SKM-1 treated with dmso at 0.1 percent for 144 hours (cell line): Measurements from ENCODE around the gene DNAH9.

Source experiments
- DNase-seq: peaks from one replicate; lab custom pipeline; 2025; ENCODE audit not compliant: unreplicated experiment; lab: John Stamatoyannopoulos, UW

The DNAH9 gene

DNA sequence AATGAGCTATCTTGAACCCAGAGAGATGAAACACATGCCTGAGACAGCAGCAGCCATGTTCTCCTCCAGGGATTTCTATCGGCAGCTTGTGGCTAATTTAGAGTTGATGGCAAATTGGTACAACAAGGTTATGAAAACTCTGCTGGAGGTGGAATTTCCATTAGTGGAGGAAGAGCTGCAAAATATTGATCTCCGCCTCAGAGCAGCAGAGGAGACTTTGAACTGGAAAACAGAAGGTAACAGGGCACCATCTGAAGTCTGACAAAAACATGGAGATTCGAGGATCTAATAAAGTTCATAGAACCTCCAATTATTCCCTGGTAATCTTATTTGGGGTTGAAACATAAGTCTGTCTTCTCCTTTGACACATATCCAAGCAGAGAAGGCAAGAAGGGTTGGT is 52.8 kb downstream of the DNAH9 start:
- DNase-seq, result no peak

GRCh38 chr17:11668618-11669017 is 70.3 kb downstream of the DNAH9 start:
- DNase-seq, result no peak

- DNase-seq, result no peak
Measured at GRCh38 chr17:11671126-11671525, 72.9 kb downstream of the DNAH9 start.

DNA sequence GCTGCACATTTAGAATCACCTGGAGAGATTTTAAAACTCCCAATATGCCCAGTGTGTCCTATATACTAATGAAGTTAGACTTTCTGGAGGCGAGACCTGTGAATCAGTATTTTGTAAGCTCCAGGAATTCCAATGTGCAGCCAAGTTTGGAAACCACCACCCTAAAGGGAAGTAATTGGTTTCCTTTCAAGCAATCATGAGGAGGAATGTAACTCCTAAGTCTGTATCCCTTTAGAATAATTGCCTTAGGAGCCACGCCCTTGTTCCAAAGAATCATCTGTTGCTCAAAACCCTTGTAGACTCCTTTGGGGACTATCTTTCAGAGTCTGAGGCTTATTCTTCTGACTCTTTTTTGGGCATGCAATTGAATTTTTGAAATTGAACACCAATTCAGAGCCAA is 84.4 kb downstream of the DNAH9 start:
- DNase-seq, result no peak

- DNase-seq, result no peak
Measured at GRCh38 chr17:11690681-11691080, 92.4 kb downstream of the DNAH9 start.

DNA sequence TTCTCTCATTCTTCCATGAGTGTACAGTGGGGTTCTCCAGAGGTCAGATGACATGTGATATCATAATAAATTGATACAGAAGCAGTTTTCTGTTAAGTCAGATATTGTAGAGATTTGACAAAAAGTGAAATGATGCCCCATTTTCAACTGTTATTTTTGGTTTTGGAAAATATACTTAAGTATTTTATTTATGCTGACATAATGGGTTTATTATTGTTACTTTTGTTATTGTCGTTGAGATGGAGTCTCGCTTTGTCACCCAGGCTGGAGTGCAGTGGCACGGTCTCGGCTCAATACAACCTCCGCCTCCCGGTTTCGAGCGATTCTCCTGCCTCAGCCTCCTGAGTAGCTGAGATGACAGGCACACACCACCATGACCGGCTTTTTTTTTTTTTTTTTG is 94.4 kb downstream of the DNAH9 start:
- no peak for DNase-seq

- DNase-seq, result no peak
Measured at GRCh38 chr17:11693284-11693683, 95.0 kb downstream of the DNAH9 start.

DNA sequence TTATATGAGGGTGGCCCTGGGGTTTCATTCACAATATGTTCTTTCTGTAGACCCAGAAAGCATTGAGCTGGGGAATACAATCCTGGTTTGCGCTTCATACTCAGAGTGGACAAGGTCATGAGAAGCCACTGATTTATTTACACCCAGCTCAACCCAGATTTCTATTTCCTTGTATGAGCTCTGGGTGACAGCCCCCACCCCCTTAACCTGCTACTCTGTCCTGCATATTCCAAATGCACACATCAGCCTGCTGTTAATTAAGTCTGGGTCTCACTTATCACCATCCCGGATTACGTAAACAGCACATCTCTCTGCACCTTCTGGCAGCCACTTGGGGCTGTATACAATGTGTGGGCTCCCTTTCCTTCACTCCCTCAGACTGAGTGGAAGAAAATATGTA is 102.4 kb downstream of the DNAH9 start:
- DNase-seq, result no peak

GRCh38 chr17:11701911-11702310 is 103.6 kb downstream of the DNAH9 start:
- no peak for DNase-seq

DNA sequence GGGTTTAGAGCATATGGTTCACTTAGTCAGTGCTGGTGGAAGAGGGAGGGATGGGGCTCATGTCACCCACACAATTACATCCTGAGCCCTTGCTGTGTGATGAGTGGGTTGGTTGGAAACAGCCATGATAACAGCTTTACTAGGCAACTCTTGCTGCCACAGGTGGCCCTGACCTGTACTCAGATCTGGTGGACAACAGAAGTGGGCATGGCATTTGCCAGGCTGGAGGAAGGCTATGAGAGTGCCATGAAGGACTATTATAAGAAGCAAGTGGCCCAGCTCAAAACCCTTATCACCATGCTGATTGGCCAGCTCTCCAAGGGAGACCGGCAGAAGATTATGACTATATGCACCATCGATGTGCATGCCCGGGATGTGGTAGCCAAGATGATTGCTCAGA is 105.8 kb downstream of the DNAH9 start:
- DNase-seq, result no peak

- DNase-seq, result no peak
Measured at GRCh38 chr17:11705111-11705510, 106.8 kb downstream of the DNAH9 start.

- no peak for DNase-seq
Measured at GRCh38 chr17:11707586-11707985, 109.3 kb downstream of the DNAH9 start.

- DNase-seq, result no peak
Measured at GRCh38 chr17:11712456-11712855, 114.2 kb downstream of the DNAH9 start.

DNA sequence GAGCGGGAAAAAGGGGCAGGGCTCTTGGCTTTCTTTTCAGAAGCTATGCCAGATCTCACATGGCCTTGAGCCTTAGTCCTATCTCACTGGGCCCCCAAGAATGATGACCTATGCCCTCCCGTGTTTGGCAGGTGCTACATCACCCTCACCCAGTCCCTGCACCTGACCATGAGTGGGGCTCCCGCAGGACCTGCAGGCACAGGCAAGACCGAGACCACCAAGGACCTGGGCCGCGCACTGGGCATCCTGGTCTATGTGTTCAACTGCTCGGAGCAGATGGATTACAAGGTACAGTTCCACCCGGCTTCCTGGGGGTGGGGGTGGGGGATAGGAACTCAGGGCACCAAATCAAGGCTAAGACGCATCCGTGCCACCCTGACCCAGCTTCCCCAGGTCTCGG is 120.9 kb downstream of the DNAH9 start:
- no peak for DNase-seq

GRCh38 chr17:11719856-11720255 is 121.6 kb downstream of the DNAH9 start:
- DNase-seq, result no peak

DNA sequence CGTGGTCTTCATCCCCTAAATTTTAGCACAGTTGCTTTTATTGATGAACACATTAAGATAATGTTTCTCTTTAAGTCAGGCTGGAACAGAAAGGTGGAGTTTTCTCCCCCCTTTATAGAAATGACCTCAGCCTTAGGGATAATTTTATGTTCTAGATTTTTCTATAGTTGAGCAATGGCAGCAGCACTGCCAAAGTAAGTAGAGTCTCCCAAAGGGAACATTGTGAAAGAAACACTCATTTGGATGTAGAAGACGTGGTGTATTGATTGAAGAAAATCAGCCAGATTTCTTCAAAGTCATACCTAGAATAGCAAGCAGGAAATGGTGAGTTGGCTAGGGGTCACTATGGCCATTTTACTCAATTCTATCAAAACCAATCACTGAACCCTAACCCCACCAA is 122.5 kb downstream of the DNAH9 start:
- DNase-seq, result no peak

GRCh38 chr17:11730747-11731146 is 132.5 kb downstream of the DNAH9 start:
- DNase-seq, result no peak

- DNase-seq, result no peak
Measured at GRCh38 chr17:11736613-11737312, 138.5 kb downstream of the DNAH9 start.

GRCh38 chr17:11737313-11737679 is 139.0 kb downstream of the DNAH9 start:
- no peak for DNase-seq

GRCh38 chr17:11738151-11738550 is 139.9 kb downstream of the DNAH9 start:
- no peak for DNase-seq

DNA sequence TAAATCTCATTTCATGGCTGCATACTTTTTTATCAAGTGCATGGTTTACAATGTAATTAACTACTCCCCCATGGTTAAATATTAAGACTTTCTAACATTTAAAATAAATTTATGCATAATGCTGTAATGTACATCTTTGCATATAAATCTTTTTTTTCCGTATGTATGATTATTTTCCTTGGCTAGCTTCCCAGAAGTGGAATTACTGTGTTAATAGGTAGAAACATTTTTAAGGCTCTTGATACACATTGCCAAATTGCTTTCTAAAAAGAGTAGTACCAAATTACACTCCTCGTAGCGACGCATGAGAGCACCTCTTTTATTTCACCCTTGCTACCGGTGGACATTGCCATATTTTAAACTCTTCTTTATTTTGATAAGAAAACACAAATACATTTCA is 141.1 kb downstream of the DNAH9 start:
- DNase-seq, result no peak

- DNase-seq, result no peak
Measured at GRCh38 chr17:11739848-11740247, 141.6 kb downstream of the DNAH9 start.

GRCh38 chr17:11742886-11743285 is 144.6 kb downstream of the DNAH9 start:
- no peak for DNase-seq

DNA sequence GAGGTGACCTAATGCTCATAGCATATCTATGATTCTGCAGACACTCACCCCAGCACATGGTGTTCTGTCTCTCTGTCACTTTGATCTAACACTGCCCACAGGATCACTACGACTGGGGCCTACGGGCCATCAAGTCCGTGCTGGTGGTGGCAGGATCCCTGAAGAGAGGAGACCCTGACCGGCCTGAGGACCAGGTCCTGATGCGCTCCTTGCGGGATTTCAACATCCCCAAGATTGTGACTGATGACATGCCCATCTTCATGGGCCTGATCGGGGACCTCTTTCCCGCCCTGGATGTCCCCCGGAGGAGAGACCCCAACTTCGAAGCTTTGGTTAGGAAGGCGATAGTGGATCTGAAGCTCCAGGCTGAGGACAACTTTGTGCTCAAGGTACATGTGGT is 146.4 kb downstream of the DNAH9 start:
- DNase-seq, result no peak
